ENCODE results near the gene AP2A2.

DNA sequence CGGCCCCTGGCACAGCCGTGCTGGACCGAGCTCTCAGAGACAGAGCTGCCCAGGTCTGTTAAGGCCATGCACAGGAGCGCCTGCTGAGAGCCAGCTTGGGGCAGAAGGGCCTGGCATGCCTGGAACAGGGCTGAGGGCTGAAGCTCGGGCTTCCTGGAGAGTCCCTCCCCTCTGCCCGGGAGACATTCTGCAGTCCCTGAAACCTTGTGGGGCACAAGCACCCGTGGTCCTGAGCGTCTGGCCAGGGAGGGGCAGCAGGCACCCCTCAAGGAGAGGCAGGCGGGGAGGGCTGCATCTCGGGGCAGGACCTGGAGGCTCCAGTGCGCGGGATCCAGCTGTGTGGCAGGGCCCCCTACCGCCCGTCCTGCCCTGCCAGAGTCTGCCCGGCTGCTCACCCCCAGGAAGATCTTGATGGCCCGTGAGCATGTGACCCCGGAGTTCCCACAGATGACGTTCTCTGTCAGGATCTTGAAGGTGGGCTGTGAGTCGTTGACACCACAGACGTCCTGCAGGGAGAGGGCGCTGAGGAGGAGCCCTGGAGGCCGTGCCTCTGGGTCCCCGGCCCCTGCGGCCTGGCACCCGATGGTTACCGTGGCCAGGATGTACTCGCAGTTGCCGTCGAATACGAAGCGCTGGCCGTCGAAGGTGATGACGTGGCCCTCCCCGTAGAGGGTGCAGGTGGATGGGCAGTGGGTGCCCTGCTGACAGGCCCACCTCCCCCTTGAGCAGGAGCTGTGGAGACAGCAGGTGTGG, 99.9 kb downstream of the AP2A2 start:
- no peak for TF ChIP-seq POLR2A (IDR thresholded peaks at IDR 0.05)
- TF ChIP-seq, protein P1, sequence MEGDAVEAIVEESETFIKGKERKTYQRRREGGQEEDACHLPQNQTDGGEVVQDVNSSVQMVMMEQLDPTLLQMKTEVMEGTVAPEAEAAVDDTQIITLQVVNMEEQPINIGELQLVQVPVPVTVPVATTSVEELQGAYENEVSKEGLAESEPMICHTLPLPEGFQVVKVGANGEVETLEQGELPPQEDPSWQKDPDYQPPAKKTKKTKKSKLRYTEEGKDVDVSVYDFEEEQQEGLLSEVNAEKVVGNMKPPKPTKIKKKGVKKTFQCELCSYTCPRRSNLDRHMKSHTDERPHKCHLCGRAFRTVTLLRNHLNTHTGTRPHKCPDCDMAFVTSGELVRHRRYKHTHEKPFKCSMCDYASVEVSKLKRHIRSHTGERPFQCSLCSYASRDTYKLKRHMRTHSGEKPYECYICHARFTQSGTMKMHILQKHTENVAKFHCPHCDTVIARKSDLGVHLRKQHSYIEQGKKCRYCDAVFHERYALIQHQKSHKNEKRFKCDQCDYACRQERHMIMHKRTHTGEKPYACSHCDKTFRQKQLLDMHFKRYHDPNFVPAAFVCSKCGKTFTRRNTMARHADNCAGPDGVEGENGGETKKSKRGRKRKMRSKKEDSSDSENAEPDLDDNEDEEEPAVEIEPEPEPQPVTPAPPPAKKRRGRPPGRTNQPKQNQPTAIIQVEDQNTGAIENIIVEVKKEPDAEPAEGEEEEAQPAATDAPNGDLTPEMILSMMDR (IDR thresholded peaks at IDR 0.05): no peak

All from lower leg skin (tissue), 3 donors.